Measurements from ENCODE around the gene SASH1. TPM values are rescaled to one million over a fixed set of nuclear protein-coding genes. Genes with fewer than 3 reads are reported as not detected.
"Not testable (repeated sequence)": the region's sequence is repeated elsewhere in the genome, so short reads cannot be mapped to it uniquely, and the experiment has no call there.

SASH1 gene
- total RNA-seq, 2 donors from 2014 or later = 21.0 to 49.8 TPM

- H3K4me1 ChIP-seq = no peaks in the 10 kb centered on the region
Observed at GRCh38 chr6:148578489-148578814, 235.8 kb downstream of the SASH1 start.

GRCh38 chr6:148578837-148579565 is 236.4 kb downstream of the SASH1 start:
- H3K27me3 ChIP-seq = no peaks in the 10 kb centered on the region
- H3K36me3 ChIP-seq (replicated peaks in 1 of 2; ENCODE audit: insufficient read depth in 1 of 2, low read depth in 2 of 2) = no peaks in the 10 kb centered on the region
- H3K4me1 ChIP-seq = no peaks in the 10 kb centered on the region
- DNase-seq (no peak), ATAC-seq (no peak)
- intact Hi-C loops (cut with DNase I) = loop anchor here (5.0 kb wide), 1 partner anchor 368 kb away; no protein-coding TSS in a partner anchor
- no peak overlapping the region for H3K27ac ChIP-seq
- no peaks in the 10 kb centered on the region for H3K9me3 ChIP-seq
- no peak for TF ChIP-seq POLR2A (IDR thresholded peaks at IDR 0.05)
- no peak for TF ChIP-seq CTCF (IDR thresholded peaks at IDR 0.05)
- WGBS, 2 donors = 51 to 71% methylated on average over 4 of the region's 4 CpGs
- no peak overlapping the region for H3K4me3 ChIP-seq

More at GRCh38 chr6:148578489-148578814, 235.8 kb downstream of the SASH1 start:
- H3K36me3 ChIP-seq (replicated peaks in 1 of 2; ENCODE audit: insufficient read depth in 1 of 2, low read depth in 2 of 2) = no peaks in the 10 kb centered on the region
- H3K27ac ChIP-seq = no peak overlapping the region
- intact Hi-C loops (cut with DNase I) = loop anchor here (5.0 kb wide), 1 partner anchor 369 kb away; no protein-coding TSS in a partner anchor
- TF ChIP-seq CTCF (IDR thresholded peaks at IDR 0.05) (no peak), POLR2A (IDR thresholded peaks at IDR 0.05) (no peak)
- no peak for ATAC-seq
- H3K4me3 ChIP-seq = no peak overlapping the region
- no peaks in the 10 kb centered on the region for H3K27me3 ChIP-seq
- WGBS, 2 donors = 61 to 62% methylated on average over 5 of the region's 5 CpGs
- no peaks in the 10 kb centered on the region for H3K9me3 ChIP-seq
- no peak for DNase-seq

- Histone ChIP-seq H3K4me1 (no peaks in the 10 kb centered on the region), H3K27me3 (no peaks in the 10 kb centered on the region), H3K27ac (no peak overlapping the region), H3K36me3 (replicated peaks in 1 of 2; ENCODE audit: insufficient read depth in 1 of 2, low read depth in 2 of 2) (no peaks in the 10 kb centered on the region), H3K4me3 (no peak overlapping the region), H3K9me3 (no peaks in the 10 kb centered on the region)
- WGBS, 2 donors = 47 to 61% methylated on average over 5 of the region's 5 CpGs
- intact Hi-C loops (cut with DNase I) = no loop called here
- ATAC-seq (no peak), DNase-seq (no peak)
- TF ChIP-seq POLR2A (IDR thresholded peaks at IDR 0.05) = no peak
- no peak for TF ChIP-seq CTCF (IDR thresholded peaks at IDR 0.05)
Observed at GRCh38 chr6:148580442-148580841, 237.8 kb downstream of the SASH1 start.

- TF ChIP-seq CTCF (IDR thresholded peaks at IDR 0.05) = no peak
- no peak for TF ChIP-seq POLR2A (IDR thresholded peaks at IDR 0.05)
- Histone ChIP-seq H3K27ac (no peak overlapping the region), H3K9me3 (no peaks in the 10 kb centered on the region), H3K27me3 (no peaks in the 10 kb centered on the region), H3K4me1 (no peaks in the 10 kb centered on the region), H3K4me3 (no peak overlapping the region), H3K36me3 (replicated peaks in 1 of 2; ENCODE audit: insufficient read depth in 1 of 2, low read depth in 2 of 2) (no peaks in the 10 kb centered on the region)
- WGBS, 2 donors = 59 to 69% methylated on average over 5 of the region's 5 CpGs
- DNase-seq = no peak
- ATAC-seq = no peak
- intact Hi-C loops (cut with DNase I) = no loop called here
Observed at GRCh38 chr6:148583631-148584030, 241.0 kb downstream of the SASH1 start.

GRCh38 chr6:148585641-148586040 is 243.0 kb downstream of the SASH1 start:
- H3K27me3 ChIP-seq; intact Hi-C loops (cut with DNase I); H3K9me3 ChIP-seq; DNase-seq; ATAC-seq; H3K4me3 ChIP-seq; H3K4me1 ChIP-seq; H3K36me3 ChIP-seq (replicated peaks in 1 of 2; ENCODE audit: insufficient read depth in 1 of 2, low read depth in 2 of 2); H3K27ac ChIP-seq: not testable (repeated sequence)
- WGBS, 2 donors = 75 to 81% methylated on average over 1 of the region's 1 CpG

Data from body of pancreas (tissue), 4 donors.